ENCODE data around the gene LAMC2.

- TF ChIP-seq CTCF (IDR thresholded peaks at IDR 0.05) (no peak), POLR2A (IDR thresholded peaks at IDR 0.05) (no peak)
Observed at GRCh38 chr1:183175631-183176030, 10.4 kb upstream of the LAMC2 start.

All from testis (tissue), 2 donors.